H1 (cell line): ENCODE measurements around the gene ICAM3. TPM values are rescaled to one million over a fixed set of nuclear protein-coding genes. Genes with fewer than 3 reads are reported as not detected.

Experiments
- ATF2 ChIP-seq: IDR thresholded peaks from 2 replicates; pipeline ENCODE4 v1.6.1; 2012; ENCODE audit warnings: low read length, inconsistent platforms
- CTBP2 ChIP-seq: IDR thresholded peaks from 2 replicates; pipeline ENCODE4 v1.7.0; 2011; ENCODE audit warnings: borderline replicate concordance, mild to moderate bottlenecking, moderate library complexity, mixed read lengths, low read length; ENCODE audit not compliant: insufficient read depth, insufficient read length
- NRF1 ChIP-seq: IDR thresholded peaks from 2 replicates; pipeline ENCODE4 v1.6.1; 2011; ENCODE audit warnings: mild to moderate bottlenecking, low read depth, low read length, improper control_type of control experiment
- USF2 ChIP-seq: IDR thresholded peaks from 2 replicates; pipeline ENCODE4 v1.6.1; 2011; ENCODE audit warnings: low read length, improper control_type of control experiment
- YY1 ChIP-seq: IDR thresholded peaks from 2 replicates; pipeline ENCODE4 v1.6.1; 2011; ENCODE audit warnings: low read depth, mild to moderate bottlenecking, low read length
- polyA plus RNA-seq, 7 experiments: library from polyadenylated mRNA; depleted of rRNA in 3 of 7; stranded (reverse) in 5 of 7; unstranded in 2 of 7; fragments of >200 nt in 5 of 7; fragments of 200-250 nt in 2 of 7; gene quantifications; 1 replicate in 5 of 7; 2 replicates in 1 of 7; 4 replicates in 1 of 7; pipeline versions ENCODE4 v1.2.1 to v1.2.3, GENCODE V29; 2011 to 2013; ENCODE audit warnings: missing spikeins in 2 of 7, mixed read lengths in 2 of 7
- total RNA-seq: library from RNA; stranded (reverse); fragmentation: NEBNext Ultra II Directional; extraction: Animal tissue kit (Norgen Biotek cat#: 25700); gene quantifications from 2 replicates; pipeline ENCODE4 v1.2.1, GENCODE V29; 2021

ICAM3 gene
- total and polyA plus RNA-seq, 2 of the 8 experiments (the other 6 are each of a cell fraction or from before 2014, with no cell fraction given) = 15.4 to 16.5 TPM

GRCh38 chr19:10286803-10287737 is 52.4 kb downstream of the ICAM3 start, which contains the start of gene ICAM4 (continued):
- no peak for TF ChIP-seq USF2
- TF ChIP-seq YY1 = no peak
- TF ChIP-seq ATF2 = no peak
- no peak for TF ChIP-seq NRF1
- no peak for TF ChIP-seq CTBP2
